Astrocyte of the cerebellum (primary cell): ENCODE measurements around the gene CCDC68.

ENCODE experiments used
- DNase-seq: peaks from one replicate; pipeline ENCODE4 v3.0.0-alpha.2; 2011; ENCODE audit warnings: low read depth
- H3K4me3 ChIP-seq: 2 replicates; pipeline ENCODE4 v1.5.1; 2011; ENCODE audit warnings: mild to moderate bottlenecking, low read depth, low read length, moderate library complexity
- in situ Hi-C: cut with HindIII; loops from 2 replicates; pipeline ENCODE4 v1.10.0; 2017; ENCODE audit warnings: low sequenced_read_pairs
- TF ChIP-seq, protein P1 (sequence below): IDR thresholded peaks from 2 replicates; pipeline ENCODE4 v1.5.1; 2012; ENCODE audit warnings: low read length, low read depth, moderate library complexity, mild to moderate bottlenecking; ENCODE audit errors: missing control alignments

CCDC68 gene

DNA sequence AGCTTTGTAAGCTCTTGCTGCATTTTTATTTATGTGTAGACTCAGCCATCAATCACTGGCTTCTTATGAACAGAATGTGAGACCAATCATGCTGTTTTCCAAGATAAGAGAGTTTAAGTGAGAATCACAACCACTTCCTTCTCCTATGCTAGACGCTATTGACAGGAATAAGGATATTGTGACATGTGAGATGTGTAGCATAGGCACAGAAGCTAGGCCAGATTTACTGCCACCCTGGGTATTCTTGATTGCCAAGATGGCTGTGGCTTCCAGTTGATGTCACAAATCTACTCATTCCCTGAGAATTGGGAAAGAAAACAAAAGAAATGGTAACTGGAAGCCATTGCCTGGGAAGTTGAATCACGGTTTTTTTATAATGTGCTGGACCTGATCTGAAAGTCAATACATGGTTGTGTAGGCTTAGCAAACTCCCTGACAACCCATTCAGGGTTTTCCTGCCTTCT is 81.1 kb downstream of the CCDC68 start:
- no peak for DNase-seq
- H3K4me3 ChIP-seq, result no peak overlapping the region
- in situ Hi-C loops, result no loop called here
- TF ChIP-seq, protein P1, sequence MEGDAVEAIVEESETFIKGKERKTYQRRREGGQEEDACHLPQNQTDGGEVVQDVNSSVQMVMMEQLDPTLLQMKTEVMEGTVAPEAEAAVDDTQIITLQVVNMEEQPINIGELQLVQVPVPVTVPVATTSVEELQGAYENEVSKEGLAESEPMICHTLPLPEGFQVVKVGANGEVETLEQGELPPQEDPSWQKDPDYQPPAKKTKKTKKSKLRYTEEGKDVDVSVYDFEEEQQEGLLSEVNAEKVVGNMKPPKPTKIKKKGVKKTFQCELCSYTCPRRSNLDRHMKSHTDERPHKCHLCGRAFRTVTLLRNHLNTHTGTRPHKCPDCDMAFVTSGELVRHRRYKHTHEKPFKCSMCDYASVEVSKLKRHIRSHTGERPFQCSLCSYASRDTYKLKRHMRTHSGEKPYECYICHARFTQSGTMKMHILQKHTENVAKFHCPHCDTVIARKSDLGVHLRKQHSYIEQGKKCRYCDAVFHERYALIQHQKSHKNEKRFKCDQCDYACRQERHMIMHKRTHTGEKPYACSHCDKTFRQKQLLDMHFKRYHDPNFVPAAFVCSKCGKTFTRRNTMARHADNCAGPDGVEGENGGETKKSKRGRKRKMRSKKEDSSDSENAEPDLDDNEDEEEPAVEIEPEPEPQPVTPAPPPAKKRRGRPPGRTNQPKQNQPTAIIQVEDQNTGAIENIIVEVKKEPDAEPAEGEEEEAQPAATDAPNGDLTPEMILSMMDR, result no peak

DNA sequence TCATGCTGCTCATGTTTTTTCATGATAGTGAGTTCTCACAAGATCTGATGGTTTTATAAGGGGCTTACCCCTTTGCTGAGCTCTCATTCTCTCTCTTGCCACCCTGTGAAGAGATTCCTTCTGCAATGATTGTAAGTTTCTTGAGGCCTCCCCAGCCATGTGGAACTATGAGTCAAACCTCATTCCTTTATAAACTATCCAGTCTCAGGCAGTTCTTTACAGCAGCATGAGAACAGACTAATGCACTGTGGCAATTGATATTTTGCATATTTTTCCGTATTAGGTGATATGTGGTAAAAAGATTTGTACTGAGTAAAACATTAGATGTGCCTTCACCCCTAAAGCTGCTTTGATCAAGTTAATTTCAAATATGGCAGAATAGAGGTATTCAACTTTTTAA is 82.2 kb downstream of the CCDC68 start:
- DNase-seq, result no peak
- in situ Hi-C loops, result no loop called here
- TF ChIP-seq, protein P1, result no peak

DNA sequence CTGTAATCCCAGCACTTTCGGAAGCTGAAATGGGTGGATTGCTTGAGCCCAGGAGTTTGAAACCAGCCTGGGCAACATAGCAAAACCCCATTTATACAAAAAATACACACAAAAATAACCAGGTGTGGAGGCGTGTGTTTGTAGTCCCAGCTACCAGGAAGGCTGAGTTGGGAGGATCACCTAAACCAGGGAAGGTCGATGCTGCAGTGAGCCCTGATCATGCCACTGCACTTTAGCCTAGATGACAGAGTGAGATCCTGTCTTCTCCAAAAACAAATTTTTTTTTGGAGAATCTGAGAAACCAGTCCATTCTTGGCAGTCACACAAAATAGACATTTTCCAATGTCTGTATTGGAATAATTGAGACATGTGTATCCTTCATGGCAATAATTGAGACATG is 84.2 kb downstream of the CCDC68 start:
- no peak overlapping the region for H3K4me3 ChIP-seq
- TF ChIP-seq, protein P1, result no peak
- in situ Hi-C loops, result no loop called here
- no peak for DNase-seq

More for the DNA sequence above, 82.2 kb downstream of the CCDC68 start:
- H3K4me3 ChIP-seq, result no peak overlapping the region

DNA sequence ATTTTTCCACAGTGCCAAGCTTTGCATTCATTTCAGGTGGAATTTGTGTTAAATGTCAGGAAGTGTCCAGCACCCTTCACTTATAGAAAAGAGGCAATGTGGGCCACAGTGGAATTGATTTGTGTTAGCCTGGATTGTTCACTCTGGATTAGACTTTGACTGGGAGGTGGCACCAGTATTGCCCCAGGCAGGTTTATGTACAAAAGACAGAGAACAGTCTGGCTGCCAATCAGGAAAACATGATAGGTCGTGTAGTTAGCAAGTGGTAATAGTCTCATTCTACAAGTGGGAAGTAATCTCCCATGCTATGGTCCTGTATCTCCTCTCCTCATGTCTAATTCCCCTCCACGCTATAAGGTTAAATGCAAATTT is 85.4 kb downstream of the CCDC68 start:
- DNase-seq, result no peak

DNA sequence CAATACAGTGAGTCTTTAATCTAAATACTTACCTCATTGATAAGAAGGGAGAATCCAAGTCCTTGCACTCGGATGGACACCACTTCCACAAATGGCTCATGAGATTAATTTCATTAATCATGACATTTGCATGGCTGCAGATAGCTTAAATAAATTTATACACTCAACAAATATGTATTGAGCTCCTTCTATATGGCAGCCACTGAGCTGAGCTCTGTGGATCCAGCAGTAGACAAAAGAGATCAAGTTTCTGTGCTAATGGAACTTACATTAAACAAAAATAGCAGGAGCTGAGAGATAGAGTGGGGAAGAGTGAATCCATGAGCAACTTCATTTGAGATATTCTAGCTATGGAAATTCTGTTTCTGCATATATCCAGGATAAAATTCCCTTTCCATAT is 86.6 kb downstream of the CCDC68 start:
- no peak for DNase-seq
- in situ Hi-C loops, result no loop called here
- no peak overlapping the region for H3K4me3 ChIP-seq
- TF ChIP-seq, protein P1, result no peak

More for the DNA sequence above, 85.4 kb downstream of the CCDC68 start:
- TF ChIP-seq, protein P1, result no peak
- H3K4me3 ChIP-seq, result no peak overlapping the region
- in situ Hi-C loops, result no loop called here

DNA sequence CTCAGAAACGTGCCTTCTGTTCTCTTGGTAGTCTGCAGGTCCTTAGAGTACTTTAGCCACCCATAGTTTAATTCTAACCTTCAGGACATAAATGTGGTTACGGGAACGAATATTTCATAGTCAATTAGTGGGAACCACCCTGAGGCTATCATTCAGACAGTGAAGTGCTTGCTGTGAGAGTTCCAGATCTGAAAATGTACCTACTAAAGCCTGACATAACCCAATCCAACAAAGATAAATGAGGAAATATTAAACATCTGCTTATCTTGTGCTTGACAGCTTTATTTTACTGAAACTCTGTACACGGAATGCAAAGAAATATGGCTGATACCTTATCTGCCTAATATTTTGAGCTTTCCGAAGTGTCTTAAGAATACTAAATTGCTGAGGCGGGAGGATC is 88.0 kb downstream of the CCDC68 start:
- in situ Hi-C loops, result no loop called here

More for the DNA sequence above, 88.0 kb downstream of the CCDC68 start:
- TF ChIP-seq, protein P1, result no peak
- H3K4me3 ChIP-seq, result no peak overlapping the region
- DNase-seq, result no peak
